GM12878 (cell line): ENCODE results near the gene CCNY. TPM values are rescaled to one million over a fixed set of nuclear protein-coding genes. Genes with fewer than 3 reads are reported as not detected.

Source experiments
- ATAC-seq: fragments of 200-7000 bp; cut with Tn5 transposase; 3 replicates; pipeline ENCODE4 v1.9.1; 2020; ENCODE audit warnings: mild to moderate bottlenecking, moderate library complexity
- BruUV-seq: library from RNA; stranded (reverse); fragments of 400-500 nt; replicated peaks from 2 replicates; lab custom pipeline; 2021; lab: Mats Ljungman, UMichigan
- CTCF ChIA-PET: fragments of 300-600 bp; sonication (Branson Sonifier 250); formaldehyde crosslinking; extraction: SDS; loops from one replicate; lab custom pipeline; 2021; ENCODE audit warnings: inconsistent platforms; lab: Yijun Ruan, JAX
- POLR2A ChIA-PET: fragments of 350-600 bp; formaldehyde crosslinking; extraction: SDS; loops from one replicate; lab custom pipeline; 2021; ENCODE audit warnings: inconsistent platforms; lab: Charles Lee
- RAD21 ChIA-PET: fragments of 300-600 bp; sonication (Branson Sonifier 250); formaldehyde crosslinking; loops from one replicate; lab custom pipeline; 2023; ENCODE audit warnings: antibody characterized with exemption; ENCODE audit not compliant: unreplicated experiment; lab: Charles Lee
- SMC1A ChIA-PET: fragments of 300-600 bp; sonication (Branson Sonifier 250); formaldehyde crosslinking; loops from one replicate; lab custom pipeline; 2023; ENCODE audit not compliant: unreplicated experiment, uncharacterized antibody; lab: Charles Lee
- DNase-seq: peaks from one replicate; pipeline ENCODE4 v3.0.0-alpha.2; 2011; ENCODE audit warnings: low read depth, low spot score
- FAIRE-seq: peaks from 3 replicates; lab custom pipeline; 2011; peaks lifted over from hg19 to GRCh38; lab: Jason Lieb, UNC
- H2AFZ ChIP-seq: 2 replicates; pipeline ENCODE4 v1.6.0; 2011; ENCODE audit warnings: low read depth, low read length, control low read depth; ENCODE audit not compliant: control insufficient read depth
- H3K27ac ChIP-seq: 2 replicates; pipeline ENCODE4 v1.5.1; 2011; ENCODE audit warnings: control low read depth; ENCODE audit not compliant: control insufficient read depth, insufficient read depth
- H3K27me3 ChIP-seq, 2 experiments: replicated peaks in 1 of 2; 2 replicates each; pipeline versions ENCODE4 v1.6.0 to v1.6.1; 2011; ENCODE audit warnings: low read length in 1 of 2; ENCODE audit not compliant: control insufficient read depth in 2 of 2, insufficient read depth in 2 of 2
- H3K36me3 ChIP-seq, 2 experiments: 2 replicates each; pipeline ENCODE4 v1.5.1; 2011; ENCODE audit warnings: low read length in 1 of 2; ENCODE audit not compliant: control insufficient read depth in 2 of 2, insufficient read depth in 2 of 2
- H3K4me1 ChIP-seq: 2 replicates; pipeline ENCODE4 v1.6.1; 2011; ENCODE audit warnings: mild to moderate bottlenecking, low read length, moderate library complexity, mixed read lengths; ENCODE audit not compliant: control insufficient read depth, insufficient read depth
- H3K4me2 ChIP-seq: 2 replicates; pipeline ENCODE4 v1.6.0; 2011; ENCODE audit warnings: control low read depth; ENCODE audit not compliant: control insufficient read depth, insufficient read depth
- H3K4me3 ChIP-seq: fragments of 200-600 bp; sonication (generic); 2 replicates; pipeline ENCODE4 v1.5.1; 2016
- H3K79me2 ChIP-seq: 2 replicates; pipeline ENCODE4 v1.6.0; 2011; ENCODE audit warnings: low read length; ENCODE audit not compliant: control insufficient read depth, insufficient read depth
- H3K9ac ChIP-seq: 2 replicates; pipeline ENCODE4 v1.8.0; 2011; ENCODE audit warnings: low read length, control low read depth, mixed read lengths; ENCODE audit not compliant: control insufficient read depth, insufficient read depth
- H3K9me3 ChIP-seq: replicated peaks from 3 replicates; pipeline ENCODE4 v1.5.1; 2011; ENCODE audit warnings: mild to moderate bottlenecking, low read length; ENCODE audit not compliant: control insufficient read depth, insufficient read depth
- H4K20me1 ChIP-seq: 2 replicates; pipeline ENCODE4 v1.6.0; 2011; ENCODE audit not compliant: control insufficient read depth, insufficient read depth
- ATF7 ChIP-seq: fragments of 450-650 bp; IDR thresholded peaks from 2 replicates; pipeline ENCODE4 v1.6.1; 2016; ENCODE audit warnings: low read depth, mild to moderate bottlenecking
- GATAD2B ChIP-seq: fragments of 450-650 bp; conservative IDR thresholded peaks from 2 replicates; pipeline ENCODE4 v1.6.1; 2017; ENCODE audit warnings: low read depth, mild to moderate bottlenecking, moderate library complexity
- HDAC2 ChIP-seq: fragments of 200-600 bp; sonication (generic); IDR thresholded peaks from 2 replicates; pipeline ENCODE4 v1.6.1; 2017
- KDM1A ChIP-seq: fragments of 200-600 bp; sonication (generic); IDR thresholded peaks from 2 replicates; pipeline ENCODE4 v1.6.1; 2016; ENCODE audit warnings: borderline replicate concordance
- NFYB ChIP-seq: IDR thresholded peaks from 2 replicates; pipeline ENCODE4 v1.6.1; 2011; ENCODE audit warnings: low read depth, mild to moderate bottlenecking, low read length, improper control_type of control experiment, moderate library complexity; ENCODE audit not compliant: insufficient read depth
- RBBP5 ChIP-seq: fragments of 200-600 bp; sonication (generic); conservative IDR thresholded peaks from 2 replicates; pipeline ENCODE4 v1.6.1; 2016
- STAT1 ChIP-seq: fragments of 450-650 bp; conservative IDR thresholded peaks from 2 replicates; pipeline ENCODE4 v1.6.1; 2014; ENCODE audit warnings: antibody characterized with exemption, mild to moderate bottlenecking
- TCF3 ChIP-seq: IDR thresholded peaks from 2 replicates; pipeline ENCODE4 v1.6.1; 2012; ENCODE audit warnings: low read depth, mild to moderate bottlenecking, low read length, borderline replicate concordance; ENCODE audit not compliant: insufficient read depth
- ZNF217 ChIP-seq: fragments of 450-650 bp; IDR thresholded peaks from 2 replicates; pipeline ENCODE4 v1.6.1; 2017; ENCODE audit warnings: antibody characterized with exemption, mild to moderate bottlenecking
- WGBS: methylation state at CpG from one replicate; pipeline ENCODE4 v1.1.6; 2016; ENCODE audit warnings: low lambda C conversion rate; ENCODE audit not compliant: insufficient replicate concordance, insufficient coverage; ENCODE audit errors: missing lambda C conversion rate; 5-methylcytosine and 5-hydroxymethylcytosine counted together
- in situ Hi-C: fragments of 300-500 bp; cut with MboI; formaldehyde crosslinking; loops from 9 replicates; pipeline ENCODE4 v1.14.3; 2018; ENCODE audit warnings: mixed read lengths
- intact Hi-C: fragments of 100-400 bp; cut with micrococcal nuclease; formaldehyde crosslinking; loops from one replicate; pipeline ENCODE4 v1.14.2; 2022; ENCODE audit not compliant: unreplicated experiment
- polyA plus RNA-seq, 11 experiments: library from polyadenylated mRNA; depleted of rRNA in 4 of 11; unstranded in 6 of 11; stranded (reverse) in 5 of 11; fragments of >200 nt; fragmentation: Nextera tagmentation in 4 of 11; fragmentation: Illumina TruSeq in 1 of 11; extraction: Ambion mirVana in 4 of 11; extraction: Trizol in 1 of 11; gene quantifications; 1 replicate in 1 of 11; 2 replicates in 10 of 11; pipeline versions ENCODE4 v1.2.1 to v1.2.3, GENCODE V29; 2011 to 2016; ENCODE audit warnings: inconsistent platforms in 2 of 11, missing spikeins in 2 of 11, low read depth in 1 of 11
- total RNA-seq, 4 experiments: library from RNA; depleted of rRNA in 3 of 4; stranded (reverse); fragments of >200 nt in 3 of 4; fragmentation: Illumina TruSeq in 1 of 4; extraction: Trizol in 1 of 4; gene quantifications; 2 replicates each; pipeline versions ENCODE4 v1.2.1 to v1.2.3, GENCODE V29; 2013 to 2021
- TF ChIP-seq, protein P1 (sequence below): IDR thresholded peaks from 2 replicates; pipeline ENCODE4 v1.6.1; 2011; ENCODE audit warnings: borderline replicate concordance, low read depth, mild to moderate bottlenecking, moderate library complexity, low read length; ENCODE audit not compliant: insufficient read depth, poor library complexity, severe bottlenecking
- TF ChIP-seq, protein P2 (sequence below): fragments of 150-350 bp; IDR thresholded peaks from 2 replicates; pipeline ENCODE4 v1.6.1; 2014; ENCODE audit warnings: mild to moderate bottlenecking, low read depth, low read length
- TF ChIP-seq, protein P3 (sequence below): IDR thresholded peaks from 2 replicates; pipeline ENCODE4 v1.6.1; 2011; ENCODE audit warnings: low read depth, low read length, improper control_type of control experiment, borderline replicate concordance
- TF ChIP-seq, protein P4 (sequence below): IDR thresholded peaks from 2 replicates; pipeline ENCODE4 v1.6.1; 2011; ENCODE audit warnings: mild to moderate bottlenecking, low read depth, low read length, moderate library complexity; ENCODE audit not compliant: insufficient replicate concordance
- TF ChIP-seq, protein P5 (sequence below): fragments of 450-650 bp; IDR thresholded peaks from 2 replicates; pipeline ENCODE4 v1.6.1; 2016; ENCODE audit warnings: mild to moderate bottlenecking

The CCNY gene
- total and polyA plus RNA-seq, 10 of the 15 experiments (the other 5 are each of a cell fraction or from before 2014, with no cell fraction given): 3.6 to 50.0 (median 26.1) TPM

DNA sequence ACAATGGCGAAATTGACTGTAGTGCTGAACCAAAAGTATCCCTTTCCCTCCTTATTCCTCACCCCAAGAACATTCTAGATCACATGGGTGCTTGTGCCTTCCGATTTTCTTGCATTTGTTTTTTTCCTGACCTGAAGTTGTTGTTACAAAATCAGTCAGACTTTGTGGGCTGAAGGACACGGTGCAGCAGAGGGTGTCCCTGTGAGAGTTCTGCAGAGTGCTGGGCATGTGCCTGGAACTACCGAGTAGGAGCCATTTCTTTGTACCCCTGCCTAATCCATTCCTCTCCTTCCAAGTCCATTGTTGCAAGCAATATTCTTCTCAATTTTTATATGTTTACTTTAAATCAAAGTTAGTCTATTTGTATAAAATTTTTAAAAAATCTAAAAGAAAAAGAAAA, 233.5 kb downstream of the CCNY start:
- in situ Hi-C loops (loop anchor here (10.0 kb wide), 1 partner anchor 445 kb away; the partner anchor contains the start of gene CREM), intact Hi-C loops (loop anchor here (10.0 kb wide), 1 partner anchor 445 kb away; the partner anchor contains the start of gene CREM)
- TF ChIP-seq, protein P1, sequence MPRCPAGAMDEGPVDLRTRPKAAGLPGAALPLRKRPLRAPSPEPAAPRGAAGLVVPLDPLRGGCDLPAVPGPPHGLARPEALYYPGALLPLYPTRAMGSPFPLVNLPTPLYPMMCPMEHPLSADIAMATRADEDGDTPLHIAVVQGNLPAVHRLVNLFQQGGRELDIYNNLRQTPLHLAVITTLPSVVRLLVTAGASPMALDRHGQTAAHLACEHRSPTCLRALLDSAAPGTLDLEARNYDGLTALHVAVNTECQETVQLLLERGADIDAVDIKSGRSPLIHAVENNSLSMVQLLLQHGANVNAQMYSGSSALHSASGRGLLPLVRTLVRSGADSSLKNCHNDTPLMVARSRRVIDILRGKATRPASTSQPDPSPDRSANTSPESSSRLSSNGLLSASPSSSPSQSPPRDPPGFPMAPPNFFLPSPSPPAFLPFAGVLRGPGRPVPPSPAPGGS: no peak
- TF ChIP-seq, protein P2, sequence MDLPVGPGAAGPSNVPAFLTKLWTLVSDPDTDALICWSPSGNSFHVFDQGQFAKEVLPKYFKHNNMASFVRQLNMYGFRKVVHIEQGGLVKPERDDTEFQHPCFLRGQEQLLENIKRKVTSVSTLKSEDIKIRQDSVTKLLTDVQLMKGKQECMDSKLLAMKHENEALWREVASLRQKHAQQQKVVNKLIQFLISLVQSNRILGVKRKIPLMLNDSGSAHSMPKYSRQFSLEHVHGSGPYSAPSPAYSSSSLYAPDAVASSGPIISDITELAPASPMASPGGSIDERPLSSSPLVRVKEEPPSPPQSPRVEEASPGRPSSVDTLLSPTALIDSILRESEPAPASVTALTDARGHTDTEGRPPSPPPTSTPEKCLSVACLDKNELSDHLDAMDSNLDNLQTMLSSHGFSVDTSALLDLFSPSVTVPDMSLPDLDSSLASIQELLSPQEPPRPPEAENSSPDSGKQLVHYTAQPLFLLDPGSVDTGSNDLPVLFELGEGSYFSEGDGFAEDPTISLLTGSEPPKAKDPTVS: no peak
- TF ChIP-seq STAT1: no peak
- no peak for TF ChIP-seq NFYB
- TF ChIP-seq RBBP5: no peak
- TF ChIP-seq TCF3: no peak
- TF ChIP-seq KDM1A: no peak
- TF ChIP-seq, protein P3, sequence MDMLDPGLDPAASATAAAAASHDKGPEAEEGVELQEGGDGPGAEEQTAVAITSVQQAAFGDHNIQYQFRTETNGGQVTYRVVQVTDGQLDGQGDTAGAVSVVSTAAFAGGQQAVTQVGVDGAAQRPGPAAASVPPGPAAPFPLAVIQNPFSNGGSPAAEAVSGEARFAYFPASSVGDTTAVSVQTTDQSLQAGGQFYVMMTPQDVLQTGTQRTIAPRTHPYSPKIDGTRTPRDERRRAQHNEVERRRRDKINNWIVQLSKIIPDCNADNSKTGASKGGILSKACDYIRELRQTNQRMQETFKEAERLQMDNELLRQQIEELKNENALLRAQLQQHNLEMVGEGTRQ: no peak
- TF ChIP-seq GATAD2B: no peak
- TF ChIP-seq HDAC2: no peak
- no peak for TF ChIP-seq ATF7
- TF ChIP-seq, protein P4, sequence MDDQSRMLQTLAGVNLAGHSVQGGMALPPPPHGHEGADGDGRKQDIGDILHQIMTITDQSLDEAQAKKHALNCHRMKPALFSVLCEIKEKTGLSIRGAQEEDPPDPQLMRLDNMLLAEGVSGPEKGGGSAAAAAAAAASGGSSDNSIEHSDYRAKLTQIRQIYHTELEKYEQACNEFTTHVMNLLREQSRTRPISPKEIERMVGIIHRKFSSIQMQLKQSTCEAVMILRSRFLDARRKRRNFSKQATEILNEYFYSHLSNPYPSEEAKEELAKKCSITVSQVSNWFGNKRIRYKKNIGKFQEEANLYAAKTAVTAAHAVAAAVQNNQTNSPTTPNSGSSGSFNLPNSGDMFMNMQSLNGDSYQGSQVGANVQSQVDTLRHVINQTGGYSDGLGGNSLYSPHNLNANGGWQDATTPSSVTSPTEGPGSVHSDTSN: no peak
- TF ChIP-seq, protein P5, sequence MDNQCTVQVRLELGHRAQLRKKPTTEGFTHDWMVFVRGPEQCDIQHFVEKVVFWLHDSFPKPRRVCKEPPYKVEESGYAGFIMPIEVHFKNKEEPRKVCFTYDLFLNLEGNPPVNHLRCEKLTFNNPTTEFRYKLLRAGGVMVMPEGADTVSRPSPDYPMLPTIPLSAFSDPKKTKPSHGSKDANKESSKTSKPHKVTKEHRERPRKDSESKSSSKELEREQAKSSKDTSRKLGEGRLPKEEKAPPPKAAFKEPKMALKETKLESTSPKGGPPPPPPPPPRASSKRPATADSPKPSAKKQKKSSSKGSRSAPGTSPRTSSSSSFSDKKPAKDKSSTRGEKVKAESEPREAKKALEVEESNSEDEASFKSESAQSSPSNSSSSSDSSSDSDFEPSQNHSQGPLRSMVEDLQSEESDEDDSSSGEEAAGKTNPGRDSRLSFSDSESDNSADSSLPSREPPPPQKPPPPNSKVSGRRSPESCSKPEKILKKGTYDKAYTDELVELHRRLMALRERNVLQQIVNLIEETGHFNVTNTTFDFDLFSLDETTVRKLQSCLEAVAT: no peak
- no peak for TF ChIP-seq ZNF217

More for the DNA sequence above, 233.5 kb downstream of the CCNY start:
- peaks cover under 1% of the 10 kb centered on the region for H3K4me1 ChIP-seq
- H3K4me2 ChIP-seq: no peak overlapping the region
- no peak overlapping the region for H3K4me3 ChIP-seq
- POLR2A ChIA-PET: no interaction called here
- no peaks in the 10 kb centered on the region for H4K20me1 ChIP-seq
- RAD21 ChIA-PET: no interaction called here
- CTCF ChIA-PET: no interaction called here
- H2AFZ ChIP-seq: no peak overlapping the region
- H3K9me3 ChIP-seq: no peaks in the 10 kb centered on the region
- SMC1A ChIA-PET: no interaction called here
- H3K9ac ChIP-seq: no peak overlapping the region
- H3K27ac ChIP-seq: no peak overlapping the region
- H3K79me2 ChIP-seq: no peaks in the 10 kb centered on the region
- 86% methylated on average over 4 of the region's 4 CpGs for WGBS
- H3K36me3 ChIP-seq: peaks cover 3 to 13% of the 10 kb centered on the region in 2 experiments
- DNase-seq (no peak), ATAC-seq (no peak), FAIRE-seq (no peak)
- BruUV-seq: no TSS peak
- no peaks in the 10 kb centered on the region for H3K27me3 ChIP-seq
